Measurements from ENCODE around the gene BACH2.

DNA sequence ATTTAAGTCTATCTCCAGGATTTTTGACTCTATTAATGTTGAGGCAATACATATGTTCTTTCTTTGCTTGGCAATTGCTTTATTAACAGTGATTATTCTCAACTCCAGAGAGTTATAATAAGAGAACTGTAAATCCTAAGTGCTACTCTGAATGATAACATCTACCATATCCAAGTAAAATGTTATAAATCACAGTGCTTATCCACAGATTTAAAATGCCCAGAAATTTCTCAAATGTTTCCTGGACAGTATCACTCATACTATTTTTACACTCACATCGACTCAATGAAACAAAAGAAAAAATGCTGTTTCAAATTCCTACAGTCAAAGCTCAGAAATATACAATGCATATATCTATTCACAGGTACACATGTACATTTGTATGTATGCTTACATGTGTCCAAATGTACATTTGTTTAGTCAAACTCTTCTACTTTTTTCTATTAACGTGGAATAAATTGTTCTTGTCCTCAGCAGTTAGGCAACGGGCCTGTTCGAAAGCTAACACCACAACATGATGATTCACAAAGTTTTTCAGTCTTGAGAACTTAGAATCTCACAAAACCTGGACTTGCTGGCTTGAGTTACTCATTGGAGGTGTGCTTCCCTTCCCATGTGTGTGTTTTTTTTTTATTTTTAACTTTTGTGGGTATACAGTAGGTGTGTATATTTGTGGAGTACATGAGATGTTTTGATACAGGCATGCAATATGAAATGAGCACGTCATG, 209.4 kb downstream of the BACH2 start:
- no peak for TF ChIP-seq CTCF (IDR thresholded peaks at IDR 0.05; ENCODE audit: low read depth, low read length, poor library complexity, severe bottlenecking)
- no peak for TF ChIP-seq EZH2phosphoT487 (IDR thresholded peaks at IDR 0.05; ENCODE audit: borderline replicate concordance, low read length)
